GM04503 (cell line): ENCODE measurements around the gene ACBD4.
"Not testable (repeated sequence)": the region's sequence is repeated elsewhere in the genome, so short reads cannot be mapped to it uniquely, and the experiment has no call there.

ENCODE experiments used
- DNase-seq: peaks from one replicate; pipeline ENCODE4 v3.0.0-alpha.2; 2012; ENCODE audit warnings: low read depth

ACBD4 gene

DNA sequence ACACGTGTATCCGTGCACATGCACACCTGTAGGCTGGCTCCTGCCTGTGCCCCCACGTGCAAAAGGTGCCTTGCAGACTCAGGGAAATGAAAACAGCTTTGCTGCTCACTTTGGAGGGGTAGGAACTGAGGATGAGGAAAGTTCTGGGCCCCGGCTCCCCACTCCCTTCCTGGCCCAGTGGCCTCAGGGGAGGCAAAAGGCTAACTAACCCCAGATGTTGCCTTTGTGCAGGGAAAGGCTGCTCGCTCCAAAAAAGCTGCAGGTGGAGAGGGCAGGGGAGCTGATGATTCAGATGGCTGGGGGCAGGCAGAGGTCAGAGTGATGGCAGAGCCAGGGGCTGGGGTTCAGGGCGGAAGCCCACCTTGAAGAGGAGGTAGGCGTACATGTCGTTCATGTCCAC lies 15.5 kb upstream of the ACBD4 start:
- DNase-seq: no peak

DNA sequence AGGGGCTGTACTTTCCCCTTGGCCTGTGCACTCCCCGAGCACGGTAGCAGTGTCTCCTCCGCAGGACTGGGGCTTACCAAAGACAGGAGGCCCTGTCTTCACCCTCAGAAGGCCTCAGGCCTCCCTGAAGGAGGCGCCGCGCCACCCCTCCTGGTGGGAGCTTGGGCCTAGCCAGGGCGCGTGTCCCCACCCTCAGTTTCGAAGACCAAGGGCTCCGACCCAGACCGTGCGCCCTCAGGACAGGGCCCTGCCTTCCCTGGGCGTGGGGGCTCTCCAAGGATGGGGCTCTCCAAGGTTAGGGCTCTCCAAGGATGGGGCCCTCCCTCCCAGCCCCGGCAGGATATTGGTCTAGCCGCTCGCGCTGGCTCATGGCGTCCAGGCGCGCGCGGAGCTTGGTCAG lies 14.9 kb upstream of the ACBD4 start:
- no peak for DNase-seq

DNA sequence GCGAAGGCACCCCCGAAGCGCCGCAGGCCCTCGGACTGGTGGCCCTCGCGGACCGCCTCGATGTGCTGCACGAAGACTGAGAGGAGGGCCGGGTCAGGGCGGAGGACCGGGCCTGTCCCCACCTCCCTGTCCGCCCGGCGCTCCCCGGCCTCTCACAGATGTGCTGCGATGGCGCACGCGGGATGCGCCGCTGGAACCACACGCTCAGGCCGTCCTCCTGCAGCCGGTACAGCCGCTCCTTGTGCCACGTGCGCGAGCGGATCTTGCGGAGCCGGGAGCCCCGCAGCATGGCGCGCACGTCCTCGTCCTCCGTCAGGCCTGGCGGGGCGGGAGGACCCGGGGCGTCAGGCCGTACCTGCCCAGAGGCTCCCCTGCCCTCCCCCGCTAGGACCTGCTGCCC lies 14.4 kb upstream of the ACBD4 start:
- no peak for DNase-seq

DNA sequence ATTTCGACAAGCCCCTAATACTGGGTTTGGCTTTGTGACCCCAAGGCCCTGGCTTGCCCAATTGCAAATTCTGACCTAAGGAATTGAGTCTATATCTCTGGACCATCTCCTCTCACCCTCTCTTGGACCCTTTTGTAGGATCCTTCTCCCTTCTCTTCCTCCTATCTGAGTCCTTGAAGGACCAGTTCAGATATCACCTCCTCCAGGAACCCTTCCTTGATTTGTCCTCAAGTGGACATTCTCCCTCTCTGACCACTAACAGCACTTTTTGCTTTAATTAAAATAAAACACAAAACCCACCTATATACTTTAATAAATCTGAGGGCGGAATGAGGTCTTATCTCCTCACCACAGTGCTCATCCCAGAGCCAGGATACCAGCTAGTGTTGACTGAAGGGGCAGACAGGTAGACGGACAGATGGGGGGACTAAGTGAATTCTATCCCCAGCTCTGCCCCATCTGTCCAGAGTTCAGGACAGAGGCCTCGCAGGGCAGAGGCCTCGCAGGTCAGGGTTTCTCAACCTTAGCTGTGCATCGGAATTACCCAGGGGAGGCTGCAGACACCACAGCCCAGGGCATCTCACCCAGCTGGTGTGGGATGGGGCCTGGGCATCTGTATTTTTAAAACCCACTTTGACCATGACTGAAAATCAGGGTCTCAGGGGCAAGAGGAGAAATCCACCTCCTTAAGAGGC lies 12.3 kb upstream of the ACBD4 start:
- DNase-seq: no peak

DNA sequence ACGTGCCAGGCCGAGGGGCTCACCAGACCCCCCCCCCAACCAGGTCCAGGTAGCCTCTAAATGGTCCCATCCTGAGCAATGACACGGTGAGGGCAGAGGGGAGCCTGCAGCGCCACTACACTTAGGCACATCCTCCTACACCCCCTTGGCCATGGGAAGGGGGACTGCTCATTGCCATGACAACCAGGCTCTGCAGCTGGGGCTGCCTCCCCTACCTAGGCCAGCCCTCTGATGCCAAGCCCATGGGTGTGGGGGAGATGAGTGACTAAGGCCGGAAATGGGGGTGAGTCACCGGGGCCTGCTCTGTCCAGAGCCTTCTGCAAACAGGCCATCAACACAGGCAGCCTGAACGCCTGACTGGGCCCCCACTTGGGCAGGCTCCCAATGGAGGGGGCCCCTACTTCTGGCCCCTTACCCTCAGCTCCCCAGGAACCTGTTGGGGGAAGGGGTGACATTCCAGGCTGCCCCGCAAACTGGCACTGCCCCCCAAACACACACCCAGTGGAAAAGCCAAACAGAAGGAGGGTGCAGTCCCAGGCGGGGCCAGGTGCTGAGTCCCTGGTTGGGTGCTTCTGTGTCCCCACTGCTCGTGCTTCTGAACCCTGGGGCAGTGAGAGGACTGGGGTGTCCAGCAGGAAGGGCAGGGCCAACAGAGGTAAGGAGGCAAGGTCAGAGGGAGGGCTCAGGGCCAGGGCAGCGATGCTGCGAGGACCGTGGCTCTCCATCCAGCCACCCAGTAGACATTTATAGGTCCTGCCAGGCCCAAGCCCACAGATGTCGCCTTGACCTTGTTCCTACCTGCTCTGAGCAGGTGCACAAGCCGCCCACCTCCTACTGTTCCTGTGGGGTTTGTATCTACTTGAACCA lies 11.3 kb upstream of the ACBD4 start:
- DNase-seq: no peak

DNA sequence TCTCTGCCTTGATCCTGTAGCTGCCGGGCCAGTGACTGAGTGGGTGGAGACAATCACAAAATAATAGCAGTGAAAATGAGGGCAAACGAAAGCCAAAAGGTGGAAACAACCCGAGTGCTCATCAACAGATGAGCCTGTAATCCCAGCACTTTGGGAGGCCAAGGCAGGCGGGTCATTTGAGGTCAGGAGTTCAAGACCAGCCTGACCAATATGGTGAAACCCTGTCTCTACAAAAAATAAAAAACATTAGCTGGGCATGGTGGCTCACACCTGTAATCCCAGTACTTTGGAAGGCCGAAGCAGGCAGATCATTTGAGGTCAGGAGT lies 10.7 kb upstream of the ACBD4 start:
- DNase-seq: not testable (repeated sequence)

DNA sequence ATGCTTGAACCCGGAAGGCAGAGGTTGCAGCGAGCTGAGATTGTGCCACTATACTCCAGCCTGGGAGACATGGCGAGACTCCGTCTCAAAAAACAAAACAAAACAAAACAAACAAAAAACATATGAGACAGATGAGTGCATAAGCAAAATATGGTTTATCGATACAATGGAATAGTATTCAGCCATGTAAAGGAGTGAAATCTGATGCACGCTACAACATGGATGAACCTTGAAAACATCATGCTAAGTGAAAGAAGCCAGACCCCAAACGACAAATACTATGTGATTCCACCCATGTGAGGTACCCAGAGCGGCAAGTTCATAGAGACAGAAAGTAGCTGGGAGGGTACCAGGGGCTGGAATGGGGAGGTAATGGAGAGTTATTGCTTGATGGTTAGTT lies 10.0 kb upstream of the ACBD4 start:
- DNase-seq: no peak

DNA sequence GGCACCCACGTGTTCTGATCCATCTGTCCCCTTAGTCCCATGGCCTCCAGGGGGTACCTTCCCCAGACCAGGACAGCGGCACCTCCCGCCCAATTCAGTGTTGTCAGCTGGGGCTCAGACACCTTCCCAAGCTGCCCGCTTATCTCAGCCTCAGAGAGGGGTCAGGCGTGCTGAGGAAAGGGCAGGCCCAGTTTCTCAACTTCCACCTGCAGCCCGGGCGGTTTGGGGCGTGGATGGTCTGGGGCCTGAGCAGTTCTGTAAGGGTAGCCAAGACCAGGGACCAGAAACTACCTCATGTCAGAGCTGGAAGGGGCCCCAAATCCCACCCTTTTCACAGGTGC lies 8.3 kb upstream of the ACBD4 start:
- DNase-seq: no peak

DNA sequence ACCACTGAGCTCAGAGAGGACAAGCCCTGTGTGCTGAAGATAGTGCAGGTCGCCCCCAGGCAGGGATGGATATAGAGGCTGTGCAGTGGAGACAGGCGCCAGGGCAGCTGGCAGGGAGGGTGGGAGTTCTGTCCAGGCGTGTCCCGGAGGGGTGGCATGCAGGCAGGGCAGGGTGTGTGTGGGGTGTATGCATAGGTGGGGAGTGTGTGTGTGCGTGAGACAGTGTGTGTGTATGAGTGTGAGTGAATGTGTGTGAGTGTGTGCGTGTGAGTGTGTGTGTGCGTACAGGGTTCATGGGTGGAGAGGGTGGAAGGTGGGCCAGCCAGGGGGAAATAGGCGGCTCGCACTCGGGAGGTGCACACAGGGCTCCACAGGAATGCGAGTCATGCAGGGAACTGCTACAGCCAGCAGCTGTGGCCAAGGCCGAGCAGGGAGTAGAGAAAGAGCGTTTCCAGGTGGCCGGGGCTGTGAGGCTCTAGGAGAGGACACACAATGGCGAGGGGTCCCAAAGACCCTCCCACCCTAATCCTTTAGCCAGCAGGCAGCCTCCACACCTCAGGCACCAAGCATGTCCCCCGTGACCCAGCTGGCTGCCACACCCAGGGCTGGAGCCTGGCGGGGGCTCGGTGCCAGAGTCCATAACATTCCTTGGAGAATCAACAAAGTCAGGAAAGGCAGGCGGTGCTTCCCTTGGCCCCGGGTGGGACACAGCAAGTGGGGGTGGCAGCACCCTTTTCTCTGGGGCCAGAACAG lies 7.8 kb upstream of the ACBD4 start:
- DNase-seq: no peak

DNA sequence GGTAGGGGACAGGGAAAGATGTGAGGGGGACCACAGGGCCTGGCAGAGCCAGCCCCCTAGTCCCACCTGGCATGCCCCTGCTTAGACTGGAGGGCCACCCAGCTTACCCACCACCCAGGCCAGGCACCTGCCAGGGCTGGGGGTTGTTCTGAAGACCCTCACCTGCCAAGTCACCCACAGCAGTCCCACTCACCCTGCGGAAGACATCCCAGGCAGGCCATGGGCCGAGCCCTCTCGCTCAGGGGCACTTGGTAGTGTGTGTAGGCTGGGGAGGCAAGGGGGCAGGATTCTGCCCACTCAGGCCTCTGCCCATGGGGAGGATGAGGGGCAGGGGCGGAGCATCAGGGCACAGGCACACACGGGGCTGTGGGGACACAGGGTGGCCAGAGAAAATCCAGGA lies 7.2 kb upstream of the ACBD4 start:
- DNase-seq: no peak

DNA sequence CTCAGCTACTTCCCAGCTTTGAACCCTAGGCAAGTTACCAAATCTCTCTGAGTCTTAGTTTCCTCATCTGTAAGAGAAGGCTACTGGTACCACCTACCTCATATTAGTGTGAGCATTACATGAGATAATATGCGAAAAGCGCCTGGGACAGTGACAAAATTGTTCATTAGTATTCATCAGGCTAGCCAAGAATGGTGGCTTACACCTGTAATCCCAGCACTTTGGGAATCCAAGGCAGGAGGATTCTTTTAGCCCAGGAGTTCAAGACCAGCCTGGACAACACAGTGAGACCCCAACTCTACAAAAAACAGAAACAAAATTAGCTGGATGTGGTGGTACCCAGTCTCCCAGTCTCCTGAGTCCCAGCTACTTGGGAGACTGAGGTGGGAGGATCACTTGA lies 6.5 kb upstream of the ACBD4 start:
- DNase-seq: no peak

DNA sequence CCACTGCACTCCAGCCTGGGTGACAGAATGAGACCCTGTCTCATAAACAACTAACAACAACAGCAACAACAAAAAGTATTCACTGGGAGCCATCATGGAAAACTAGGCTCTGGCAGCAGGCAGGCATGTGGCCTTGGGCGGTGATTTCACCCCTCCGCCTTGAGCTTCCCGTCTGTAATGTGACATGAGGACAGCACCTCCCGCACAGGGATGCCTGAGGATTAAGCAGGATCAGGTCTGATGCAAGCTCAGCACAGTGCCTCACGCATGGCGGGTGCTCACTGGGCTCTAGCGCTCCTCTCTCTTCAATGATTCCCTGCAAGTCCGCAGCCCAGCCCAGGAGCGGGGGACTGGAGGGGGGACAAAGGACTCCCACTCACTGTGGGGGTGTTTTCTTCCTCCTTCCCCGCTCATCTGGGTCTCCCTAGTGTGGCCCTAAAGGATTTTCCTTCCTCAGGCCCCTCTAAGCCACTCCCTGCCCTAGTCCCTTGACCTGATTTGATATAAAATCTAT lies 6.0 kb upstream of the ACBD4 start:
- DNase-seq: no peak

DNA sequence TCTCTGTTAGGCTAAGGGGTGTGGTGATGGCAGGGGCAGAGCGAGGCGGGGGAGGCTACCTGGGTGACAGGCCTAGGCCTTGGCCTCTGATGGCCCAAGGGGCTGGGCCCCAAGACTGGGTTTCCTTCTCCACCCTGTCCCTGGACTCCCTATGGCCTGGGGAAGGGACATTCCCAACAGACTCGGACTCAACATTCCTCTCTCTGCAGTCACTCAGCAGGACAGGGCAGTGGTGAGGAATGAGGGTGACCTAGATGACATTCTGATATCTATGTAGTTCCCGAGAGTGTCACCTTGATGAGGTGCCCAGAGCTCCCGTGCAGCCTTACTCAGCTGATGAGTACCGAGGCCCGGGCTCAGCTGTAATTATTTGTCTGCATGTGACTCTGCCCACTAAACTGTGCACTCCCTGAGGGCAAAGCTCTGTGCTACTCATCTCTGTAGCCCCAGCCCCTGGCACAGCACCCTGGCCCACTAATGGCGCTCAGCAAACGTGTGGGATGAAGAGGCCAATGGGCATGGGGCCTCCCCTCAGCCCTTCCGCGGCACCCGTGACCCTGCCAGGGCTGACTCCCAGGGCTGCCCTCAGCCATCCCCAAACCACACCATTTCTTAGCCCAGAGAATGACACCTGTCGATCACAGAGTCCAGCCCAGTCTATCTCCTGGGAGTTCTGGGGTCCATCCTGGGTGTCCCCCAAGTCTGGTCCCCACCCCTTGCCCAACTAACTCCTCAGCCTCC lies 5.4 kb upstream of the ACBD4 start:
- no peak for DNase-seq

DNA sequence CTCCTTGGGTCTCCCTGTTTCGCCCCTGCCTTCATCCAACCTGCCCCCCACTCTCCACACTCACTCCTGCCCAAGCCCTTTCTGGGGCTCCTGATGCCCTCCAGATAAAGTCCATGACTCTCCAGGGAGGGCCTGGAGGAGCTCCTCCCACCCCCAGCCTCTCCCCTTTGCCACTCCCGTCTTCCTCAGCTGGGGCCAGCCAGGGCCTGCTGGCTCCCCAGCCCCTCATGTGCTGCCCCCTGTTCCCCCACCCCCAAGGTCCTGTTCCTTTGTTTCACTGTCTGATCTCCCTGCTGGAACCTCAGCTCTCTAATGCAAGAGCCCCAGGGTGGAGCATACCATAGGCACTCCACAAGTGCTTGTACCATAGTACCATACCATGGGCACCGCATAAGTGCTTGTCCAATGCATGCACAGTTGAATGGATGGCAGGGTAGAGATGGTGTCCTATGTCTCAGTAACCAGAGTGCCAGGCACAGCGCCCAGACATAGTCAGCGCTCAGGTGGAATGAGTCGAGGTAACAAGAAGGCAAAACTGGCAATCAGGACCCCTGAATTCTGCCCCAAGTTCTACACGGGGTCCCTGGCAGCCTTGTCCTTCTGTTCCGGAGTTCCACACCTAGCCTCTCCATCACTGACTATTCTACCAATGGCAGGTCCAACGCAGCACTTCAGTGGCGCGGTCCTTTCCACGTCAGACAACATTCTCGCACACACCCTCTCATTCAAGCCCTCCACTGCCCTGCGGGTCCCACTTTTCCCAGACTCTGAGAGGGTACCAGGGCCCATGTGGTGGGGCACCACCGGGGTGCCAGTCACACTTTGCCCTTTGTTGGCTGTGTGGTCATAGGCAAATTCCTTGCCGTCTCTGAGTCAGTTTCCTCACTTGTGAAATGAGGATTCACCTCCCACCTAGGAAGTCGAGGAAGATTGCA lies 4.5 kb upstream of the ACBD4 start:
- DNase-seq: no peak

DNA sequence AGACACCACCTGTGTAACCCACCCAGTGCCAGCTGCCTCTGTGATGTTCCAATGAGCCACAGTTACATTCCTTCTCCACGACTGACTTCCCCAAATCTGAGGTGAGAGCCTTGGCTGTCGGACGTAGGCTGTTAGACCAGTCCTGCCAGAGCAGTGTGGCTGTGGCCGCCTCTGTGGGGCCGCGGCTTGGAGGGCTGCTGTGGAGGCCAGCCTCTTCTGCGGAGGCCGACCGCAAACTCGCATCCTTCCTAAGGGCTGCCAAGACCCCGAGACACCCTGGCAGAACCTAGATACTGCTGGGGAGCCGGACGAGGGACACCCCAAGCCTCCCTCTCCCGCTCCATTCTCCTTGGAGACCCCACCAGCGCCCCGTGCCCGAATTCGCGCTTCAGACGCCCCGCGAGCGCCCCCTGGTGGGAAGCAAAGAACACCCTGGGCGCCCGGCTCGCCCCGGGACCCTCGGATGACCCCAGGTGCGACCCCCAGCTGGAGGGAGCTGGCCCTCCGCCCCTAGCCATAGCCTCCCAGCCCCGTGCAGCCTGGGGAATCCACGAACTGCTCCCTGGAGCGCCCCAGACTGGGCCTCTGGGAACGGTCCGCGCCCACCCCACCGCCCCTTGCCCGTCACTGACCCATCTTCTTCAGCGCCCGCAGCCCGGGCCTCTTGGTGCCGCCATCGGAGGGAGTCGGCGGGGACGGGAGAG lies 3.7 kb upstream of the ACBD4 start:
- DNase-seq: no peak

DNA sequence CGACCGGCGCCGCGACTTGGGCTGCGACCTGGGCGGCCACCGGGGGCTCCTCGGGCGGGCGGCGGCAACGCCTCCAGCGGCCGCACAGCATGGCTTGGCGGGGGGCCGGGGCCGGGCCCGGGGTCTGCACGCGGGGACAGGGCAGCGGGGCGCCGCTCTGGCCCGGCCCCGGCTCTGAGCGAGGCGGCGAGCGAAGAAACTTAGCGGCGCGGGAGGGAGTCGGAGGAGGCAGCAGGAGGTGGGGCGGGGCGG lies 3.2 kb upstream of the ACBD4 start, which contains the start of gene PLCD3:
TSS of gene PLCD3 (minus strand) at position 196 of the 252 bp plus-strand sequence. CDS start at position 91, 105 bp downstream.
- no peak for DNase-seq

DNA sequence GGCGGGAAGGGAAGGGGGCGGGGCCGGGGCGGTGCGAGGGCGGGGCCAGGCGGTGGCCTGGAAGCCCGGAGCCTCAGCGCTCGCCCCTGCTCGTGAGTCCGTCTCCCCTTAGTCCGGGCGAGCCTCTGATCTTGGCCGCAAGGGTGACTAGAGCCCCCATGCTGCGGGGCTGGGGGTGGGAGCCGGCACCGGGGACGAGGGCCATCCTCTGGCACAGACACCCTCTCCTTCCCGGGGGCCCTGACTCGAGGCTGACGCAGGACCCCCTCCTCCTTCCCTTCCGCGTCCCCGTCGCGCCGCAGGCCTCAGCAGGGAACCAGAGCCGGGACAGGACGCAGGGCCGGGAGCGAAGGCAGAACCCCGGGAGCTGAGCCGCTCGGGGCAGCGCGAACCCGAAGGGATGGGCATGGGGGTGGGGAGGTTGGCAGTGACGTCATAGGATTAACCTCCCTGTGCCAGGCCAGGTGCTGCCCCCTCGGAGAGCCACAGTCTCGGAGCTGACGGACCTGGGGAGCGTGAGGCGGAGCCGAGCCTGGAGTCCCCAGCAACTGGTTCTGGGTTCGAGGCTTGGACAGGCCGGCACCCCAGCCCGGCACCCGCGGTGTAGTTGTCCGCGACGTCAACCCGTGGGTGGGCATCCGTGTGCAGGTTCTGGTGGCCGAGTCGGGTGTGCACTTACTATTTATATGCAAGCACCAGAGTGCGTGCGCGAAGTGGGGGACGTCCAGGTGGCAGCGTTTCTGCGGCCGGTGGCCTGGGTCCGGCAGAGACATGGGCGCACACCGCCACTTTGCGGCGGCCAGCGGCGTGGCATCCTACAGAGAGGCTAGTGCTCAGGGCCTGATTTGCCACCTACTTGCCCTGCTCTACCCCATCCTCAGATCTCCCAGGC lies 2.7 kb upstream of the ACBD4 start:
- DNase-seq: no peak

DNA sequence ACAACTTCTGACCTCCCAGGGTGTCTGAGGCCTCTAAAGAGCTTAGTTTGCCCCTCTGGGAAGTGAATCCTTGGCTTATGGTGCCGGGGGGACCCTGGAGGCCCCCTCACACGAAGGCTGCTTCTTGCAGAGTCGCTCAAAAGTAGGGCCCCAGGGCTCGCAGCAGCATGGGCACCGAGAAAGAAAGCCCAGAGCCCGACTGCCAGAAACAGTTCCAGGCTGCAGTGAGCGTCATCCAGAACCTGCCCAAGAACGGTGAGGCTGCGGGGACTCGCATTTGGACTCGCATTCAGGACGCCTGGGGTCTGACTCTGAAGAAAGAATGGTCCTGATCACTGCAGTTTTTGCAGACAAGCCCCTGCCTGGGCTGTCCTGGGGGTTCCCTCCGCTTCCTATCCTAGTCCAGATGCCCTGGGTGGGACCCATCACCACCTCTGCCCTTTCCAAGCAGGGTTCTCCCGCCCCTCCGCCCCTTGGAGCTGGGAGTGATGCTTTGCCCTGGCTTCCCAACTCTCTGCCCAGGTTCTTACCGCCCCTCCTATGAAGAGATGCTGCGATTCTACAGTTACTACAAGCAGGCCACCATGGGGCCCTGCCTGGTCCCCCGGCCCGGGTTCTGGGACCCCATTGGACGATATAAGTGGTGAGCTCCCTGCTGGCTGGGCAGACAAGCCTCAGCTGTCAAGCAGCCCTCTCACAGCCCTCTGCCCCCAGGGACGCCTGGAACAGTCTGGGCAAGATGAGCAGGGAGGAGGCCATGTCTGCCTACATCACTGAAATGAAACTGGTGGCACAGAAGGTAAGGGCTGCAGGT lies 698 bp downstream of the ACBD4 start:
- no peak for DNase-seq
